ENCODE results near the gene SEL1L3. TPM values are rescaled to one million over a fixed set of nuclear protein-coding genes. Genes with fewer than 3 reads are reported as not detected.
"Not testable (repeated sequence)": the region's sequence is repeated elsewhere in the genome, so short reads cannot be mapped to it uniquely, and the experiment has no call there.

The SEL1L3 gene
- polyA plus RNA-seq, 4 donors: 16.3 to 25.4 (median 24.1) TPM

DNA sequence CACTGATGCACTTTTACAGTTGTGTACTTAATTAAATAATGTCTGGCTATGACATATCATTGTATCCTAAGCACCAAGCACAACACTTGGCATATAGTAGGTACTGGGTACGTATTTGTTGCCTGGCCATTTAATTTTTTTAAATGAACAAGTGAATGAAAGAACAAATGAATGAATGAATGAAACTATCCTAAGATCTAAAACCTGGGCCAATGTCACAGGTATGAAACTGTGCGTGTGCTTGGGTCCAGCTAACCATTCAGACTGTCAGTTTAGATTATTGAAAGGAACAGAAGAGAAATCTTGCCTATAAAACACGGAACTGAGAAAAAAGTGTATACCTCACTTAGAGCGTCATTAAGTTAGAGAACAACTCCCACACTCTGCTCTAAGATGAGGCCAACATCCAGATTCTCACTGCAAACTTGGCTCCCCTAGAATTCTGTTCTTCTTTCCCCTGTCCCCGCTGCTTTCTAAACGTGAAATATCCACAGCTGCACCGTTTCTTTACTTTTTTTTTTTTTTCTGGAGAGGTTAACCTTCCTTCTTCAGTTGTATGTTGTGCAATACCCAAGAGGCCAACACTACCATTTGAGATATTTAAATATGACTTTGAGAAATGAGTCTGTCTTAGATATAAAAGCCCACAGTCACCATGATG, 17.3 kb upstream of the SEL1L3 start:
- no peak for DNase-seq (ENCODE audit: low read depth in 4 of 4, low spot score in 3 of 4)

DNA sequence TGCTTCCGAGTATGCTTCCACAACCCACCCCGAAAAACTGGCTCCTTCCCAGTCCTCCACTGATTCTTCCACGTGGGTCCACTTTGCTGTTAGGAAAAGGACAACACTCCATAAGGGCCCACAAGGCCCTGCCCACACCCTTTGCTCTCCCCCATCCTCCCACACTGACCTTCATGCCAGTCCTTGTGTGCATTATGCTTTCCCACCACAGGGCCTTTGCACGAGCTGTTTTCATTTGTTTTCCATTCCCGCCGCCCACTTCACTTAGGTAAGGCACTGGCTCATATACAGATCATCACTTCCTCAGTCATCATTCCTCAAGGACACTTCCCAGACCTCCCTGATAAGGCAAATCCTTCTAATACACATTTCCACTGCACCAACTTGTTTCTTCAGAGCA, 16.8 kb upstream of the SEL1L3 start:
- DNase-seq (ENCODE audit: low read depth in 4 of 4, low spot score in 3 of 4): no peak

DNA sequence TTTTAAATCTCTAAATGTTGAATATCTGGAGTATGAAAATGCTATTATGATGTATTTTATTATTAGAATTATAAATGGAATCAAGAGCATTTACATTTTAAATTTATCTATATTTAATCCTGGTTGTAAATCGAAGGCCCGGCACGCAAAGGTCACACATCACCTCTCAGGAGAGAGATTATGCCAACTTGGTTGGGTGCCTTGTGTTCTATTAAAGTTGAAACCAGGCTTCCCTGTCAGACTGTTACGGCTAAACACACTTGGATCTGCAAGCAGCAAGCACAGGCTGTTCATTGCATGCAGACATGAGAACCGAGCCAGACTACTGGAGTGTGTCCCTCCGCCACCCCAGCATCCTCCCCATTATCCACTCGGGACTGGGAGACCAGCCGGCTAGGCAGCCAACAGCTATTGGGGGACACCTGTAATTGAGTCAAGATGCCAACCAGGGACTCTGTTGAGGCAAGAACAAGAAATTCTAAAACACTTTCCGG, 16.4 kb upstream of the SEL1L3 start:
- no peak for DNase-seq (ENCODE audit: low read depth in 4 of 4, low spot score in 3 of 4)

- no peak for DNase-seq (ENCODE audit: low read depth in 4 of 4, low spot score in 3 of 4)
Observed at GRCh38 chr4:25878676-25879075, 15.9 kb upstream of the SEL1L3 start.

- DNase-seq (ENCODE audit: low read depth in 4 of 4, low spot score in 3 of 4): no peak
Observed at GRCh38 chr4:25875281-25875745, 12.5 kb upstream of the SEL1L3 start.

GRCh38 chr4:25874655-25875054, 11.9 kb upstream of the SEL1L3 start:
- no peak for DNase-seq (ENCODE audit: low read depth in 4 of 4, low spot score in 3 of 4)

GRCh38 chr4:25873632-25874129, 10.9 kb upstream of the SEL1L3 start:
- no peak for DNase-seq (ENCODE audit: low read depth in 4 of 4, low spot score in 3 of 4)

DNA sequence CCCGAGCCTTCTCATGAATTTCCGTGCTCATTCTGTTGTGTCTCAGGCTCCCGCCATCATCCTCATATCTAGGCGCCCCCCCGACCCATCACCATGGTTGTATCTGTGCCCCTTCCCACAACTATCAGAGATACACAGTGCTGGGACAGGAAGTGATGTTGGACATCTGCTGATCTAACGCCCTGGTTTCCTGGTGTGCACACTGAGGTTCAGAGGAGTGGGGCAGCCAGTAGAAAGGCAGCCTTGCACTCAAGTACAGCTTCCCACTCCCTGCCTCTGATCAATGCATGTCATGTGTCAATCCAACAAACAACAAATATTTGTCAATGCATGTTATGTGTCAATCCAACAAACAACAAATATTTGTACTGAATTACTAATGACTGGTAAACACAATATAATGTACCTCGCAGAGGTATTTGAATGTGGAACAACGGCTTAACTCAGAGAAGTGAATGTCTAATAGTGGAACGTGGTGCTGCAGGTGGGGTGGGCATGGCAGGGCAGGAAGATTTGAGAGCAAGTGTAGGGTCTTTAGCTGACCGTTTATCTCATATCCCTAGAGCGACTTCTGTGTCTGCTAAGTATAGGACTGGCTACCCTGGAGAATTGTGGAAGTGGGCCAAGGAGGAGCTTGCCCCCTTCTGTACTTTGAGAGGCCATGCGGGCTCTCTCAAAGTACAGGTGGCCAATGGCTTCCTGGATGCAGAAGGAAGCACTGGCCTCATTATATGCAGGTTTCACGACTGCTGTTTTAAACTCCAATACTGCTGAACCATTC, 10.3 kb upstream of the SEL1L3 start:
- DNase-seq (ENCODE audit: low read depth in 4 of 4, low spot score in 3 of 4): no peak

DNA sequence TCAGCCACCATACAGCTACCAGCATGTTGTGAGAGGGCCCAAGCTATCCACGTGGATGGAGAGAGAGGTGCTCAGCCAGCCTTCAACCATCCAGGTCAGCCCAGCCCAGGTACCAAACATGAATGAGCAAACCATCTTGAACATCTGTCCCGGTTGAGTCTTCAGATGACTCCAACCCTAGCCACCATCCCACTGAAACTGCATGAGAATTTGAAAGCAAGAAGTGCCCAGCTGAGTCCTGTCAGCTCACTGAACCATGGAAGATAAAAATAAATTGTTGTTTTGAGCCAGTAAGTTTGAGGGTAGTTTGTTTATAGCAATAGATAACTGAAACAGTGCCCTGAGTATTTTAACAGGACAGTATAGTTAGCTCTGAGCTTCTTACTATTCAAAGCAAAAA, 7.3 kb upstream of the SEL1L3 start:
- DNase-seq (ENCODE audit: low read depth in 4 of 4, low spot score in 3 of 4): no peak

DNA sequence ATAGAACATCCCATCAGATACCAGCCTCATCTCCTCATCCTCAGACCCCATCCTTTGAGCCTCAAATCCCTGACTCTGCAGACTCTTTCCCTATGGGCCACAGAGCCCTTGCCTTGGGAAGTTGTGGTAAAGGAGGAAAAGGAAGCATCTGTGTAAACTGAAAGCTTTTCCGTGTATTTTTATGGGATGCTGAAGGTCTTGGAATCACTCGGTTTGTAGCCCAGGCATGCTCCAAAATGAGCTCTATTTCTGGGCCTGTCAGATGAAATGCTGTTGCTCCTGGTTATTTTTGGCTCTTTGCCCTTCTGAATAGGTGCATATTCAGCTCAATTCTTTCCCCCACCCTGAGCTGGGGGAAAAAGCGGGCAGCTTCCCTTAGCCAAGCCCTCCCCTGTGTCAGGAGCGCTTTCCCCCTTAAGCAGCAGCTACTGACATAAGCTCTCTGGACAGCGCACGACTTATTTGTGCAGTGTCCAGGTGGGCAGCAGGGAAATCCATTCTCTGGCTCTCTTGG, 5.0 kb upstream of the SEL1L3 start:
- no peak for DNase-seq (ENCODE audit: low read depth in 4 of 4, low spot score in 3 of 4)

GRCh38 chr4:25866401-25866800, 3.6 kb upstream of the SEL1L3 start:
- not testable (repeated sequence) for DNase-seq (ENCODE audit: low read depth in 4 of 4, low spot score in 3 of 4)

- DNase-seq (ENCODE audit: low read depth in 4 of 4, low spot score in 3 of 4): no peak
Observed at GRCh38 chr4:25865586-25865985, 2.8 kb upstream of the SEL1L3 start.

- DNase-seq (ENCODE audit: low read depth in 4 of 4, low spot score in 3 of 4): no peak
Observed at GRCh38 chr4:25863831-25864418, 1.1 kb upstream of the SEL1L3 start.

DNA sequence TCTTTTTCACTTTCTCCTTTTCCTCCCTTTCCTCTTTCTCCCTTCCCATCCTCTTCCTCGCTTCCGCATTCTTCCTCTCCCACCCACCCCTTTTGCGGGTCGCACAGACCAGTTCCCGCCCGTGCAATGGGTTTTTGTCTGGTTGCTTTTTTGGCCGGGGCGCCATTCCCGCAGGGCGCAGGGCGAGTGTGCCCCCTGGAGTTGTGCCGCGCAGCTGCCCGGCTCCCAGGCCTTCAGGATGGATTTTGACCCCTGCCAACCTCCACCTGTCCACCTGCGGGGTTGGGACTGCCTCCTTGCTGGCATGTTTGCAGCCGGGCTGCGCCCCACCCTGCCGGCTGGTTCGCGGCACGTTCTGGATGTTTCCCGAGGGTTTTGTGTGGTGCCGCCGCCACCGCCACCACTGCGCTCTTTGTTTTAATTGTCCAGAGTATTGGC, 578 bp upstream of the SEL1L3 start:
- DNase-seq (ENCODE audit: low read depth in 4 of 4, low spot score in 3 of 4): no peak

- DNase-seq (ENCODE audit: low read depth in 4 of 4, low spot score in 3 of 4): no peak
Observed at GRCh38 chr4:25861951-25862410, 807 bp downstream of the SEL1L3 start.

GRCh38 chr4:25861280-25861950, 1.4 kb downstream of the SEL1L3 start:
- DNase-seq (ENCODE audit: low read depth in 4 of 4, low spot score in 3 of 4): no peak

DNA sequence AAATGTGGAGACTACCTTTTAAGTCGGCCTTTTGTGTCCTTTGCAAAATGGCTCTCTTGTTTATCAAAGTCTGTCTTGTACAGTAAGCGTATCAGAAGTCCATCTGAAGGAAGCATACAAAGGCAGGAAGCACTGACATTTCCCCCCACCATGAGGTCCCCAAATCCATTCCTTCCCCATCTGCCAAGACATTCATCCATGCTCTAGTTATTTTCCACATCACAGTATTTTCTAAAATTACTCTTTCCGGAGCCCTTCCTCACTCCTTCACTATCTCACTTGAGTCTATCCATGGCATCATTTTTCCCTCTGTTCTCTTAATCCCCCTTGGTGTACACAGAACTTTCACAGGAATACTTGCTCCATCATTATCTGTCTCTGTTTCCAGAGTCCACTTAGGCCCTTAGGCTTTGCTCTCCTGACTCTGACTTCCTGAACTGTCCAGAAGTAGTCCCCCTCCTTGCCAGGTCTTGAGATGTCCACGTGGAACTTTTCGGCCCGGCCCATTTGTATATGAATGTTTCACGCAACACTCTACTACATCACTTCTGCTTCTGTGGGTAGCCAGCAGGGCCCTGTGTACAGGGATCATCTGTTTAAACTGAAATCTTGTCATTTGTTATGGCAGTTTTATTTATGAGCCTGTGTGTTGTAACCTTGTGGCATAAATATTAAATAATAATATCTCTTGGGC, 2.1 kb downstream of the SEL1L3 start:
- no peak for DNase-seq (ENCODE audit: low read depth in 4 of 4, low spot score in 3 of 4)

- DNase-seq (ENCODE audit: low read depth in 4 of 4, low spot score in 3 of 4): no peak
Observed at GRCh38 chr4:25859429-25860148, 3.2 kb downstream of the SEL1L3 start.

DNA sequence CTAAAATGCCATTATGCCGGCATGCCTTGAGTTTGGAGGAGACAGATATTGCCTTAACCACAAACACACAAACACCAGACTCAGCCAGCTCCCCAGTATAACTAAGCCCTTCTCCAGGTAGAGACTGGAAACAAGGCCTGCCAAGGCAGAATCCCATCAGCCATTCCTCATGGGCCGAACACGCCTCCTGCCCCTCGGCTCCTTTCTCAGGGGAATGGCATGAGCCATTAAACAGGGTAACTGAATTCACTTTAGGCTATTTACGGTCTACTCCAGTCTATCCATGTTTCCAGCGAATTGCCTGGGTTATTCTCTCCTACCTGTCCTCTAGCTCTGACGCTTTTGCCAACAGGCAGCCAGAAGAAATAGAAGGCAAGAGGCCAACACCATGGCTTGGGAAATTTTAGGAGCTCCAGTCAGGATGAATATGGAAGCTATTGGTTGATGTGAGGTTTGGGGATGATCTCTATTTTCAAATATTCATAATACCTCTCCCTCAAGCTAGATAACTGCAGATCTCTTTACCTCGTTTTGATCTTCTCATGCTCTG, 4.9 kb downstream of the SEL1L3 start:
- no peak for DNase-seq (ENCODE audit: low read depth in 4 of 4, low spot score in 3 of 4)

Data from right renal pelvis (tissue), 4 donors.